GM23338 (cell line): ENCODE data around the gene HSPA1B. TPM values are rescaled to one million over a fixed set of nuclear protein-coding genes. Genes with fewer than 3 reads are reported as not detected.

Experiments used
- ATAC-seq: fragments of 200-7000 bp; cut with Tn5 transposase; 3 replicates; pipeline ENCODE4 v1.9.1; 2020
- DNase-seq: peaks from one replicate; pipeline ENCODE4 v3.0.0-alpha.2; 2015; ENCODE audit warnings: low spot score
- H2AFZ ChIP-seq: fragments of 200-600 bp; sonication (generic); 2 replicates; pipeline ENCODE4 v1.8.0; 2016; ENCODE audit warnings: antibody characterized with exemption, mild to moderate bottlenecking, moderate library complexity
- H3F3A ChIP-seq: fragments of 200-600 bp; sonication (generic); replicated peaks from 2 replicates; pipeline ENCODE4 v1.8.0; 2017; ENCODE audit warnings: antibody characterized with exemption, mixed run types, low read depth
- H3K27ac ChIP-seq: fragments of 200-600 bp; sonication (generic); 2 replicates; pipeline ENCODE4 v1.6.1; 2016; ENCODE audit warnings: low read depth
- H3K27me3 ChIP-seq: fragments of 200-600 bp; sonication (generic); 2 replicates; pipeline ENCODE4 v1.8.0; 2016; ENCODE audit warnings: mild to moderate bottlenecking, mixed run types, moderate library complexity; ENCODE audit not compliant: insufficient read depth
- H3K36me3 ChIP-seq: fragments of 200-600 bp; sonication (generic); 2 replicates; pipeline ENCODE4 v1.8.0; 2016; ENCODE audit warnings: mild to moderate bottlenecking; ENCODE audit not compliant: insufficient read depth
- H3K4me1 ChIP-seq: fragments of 200-600 bp; sonication (generic); 2 replicates; pipeline ENCODE4 v1.8.0; 2016; ENCODE audit warnings: mild to moderate bottlenecking, moderate library complexity; ENCODE audit not compliant: insufficient read depth
- H3K4me2 ChIP-seq: fragments of 200-600 bp; sonication (generic); 2 replicates; pipeline ENCODE4 v1.7.1; 2017; ENCODE audit warnings: mixed run types
- H3K4me3 ChIP-seq: fragments of 200-600 bp; sonication (generic); 2 replicates; pipeline ENCODE4 v1.6.1; 2016; ENCODE audit warnings: mixed run types
- H3K79me2 ChIP-seq: fragments of 200-600 bp; sonication (generic); replicated peaks from 2 replicates; pipeline ENCODE4 v1.8.0; 2017; ENCODE audit warnings: mild to moderate bottlenecking; ENCODE audit not compliant: insufficient read depth
- H3K9me2 ChIP-seq: fragments of 200-600 bp; sonication (generic); 2 replicates; pipeline ENCODE4 v1.8.0; 2017; ENCODE audit not compliant: insufficient read depth
- H4K20me1 ChIP-seq: fragments of 200-600 bp; sonication (generic); replicated peaks from 2 replicates; pipeline ENCODE4 v1.8.0; 2017; ENCODE audit warnings: mild to moderate bottlenecking; ENCODE audit not compliant: insufficient read depth
- H3K27ac Mint-ChIP-seq: 2 replicates; pipeline ENCODE4 v1.8.0; 2020; ENCODE audit warnings: inconsistent platforms, mild to moderate bottlenecking, moderate library complexity, mixed read lengths
- H3K27me3 Mint-ChIP-seq: 3 replicates; pipeline ENCODE4 v1.8.0; 2022; ENCODE audit warnings: low read depth, mild to moderate bottlenecking, moderate library complexity, mixed read lengths, inconsistent platforms; ENCODE audit not compliant: insufficient read depth, poor library complexity
- H3K36me3 Mint-ChIP-seq: 3 replicates; pipeline ENCODE4 v1.8.0; 2021; ENCODE audit warnings: low read depth, mild to moderate bottlenecking, inconsistent platforms, moderate library complexity, mixed read lengths
- H3K4me1 Mint-ChIP-seq: 3 replicates; pipeline ENCODE4 v1.8.0; 2020; ENCODE audit warnings: mild to moderate bottlenecking, inconsistent platforms, mixed read lengths
- H3K4me3 Mint-ChIP-seq: 3 replicates; pipeline ENCODE4 v1.8.0; 2021; ENCODE audit warnings: moderate library complexity, mild to moderate bottlenecking, inconsistent platforms, mixed read lengths
- H3K9me3 Mint-ChIP-seq: 3 replicates; pipeline ENCODE4 v1.8.0; 2020; ENCODE audit warnings: moderate library complexity, mild to moderate bottlenecking, inconsistent platforms, mixed read lengths
- CREB1 ChIP-seq: fragments of 250-450 bp; sonication (Bioruptor Pico); IDR thresholded peaks from 2 replicates; pipeline ENCODE4 v1.5.0; 2020; ENCODE audit warnings: low read depth, mild to moderate bottlenecking, moderate library complexity
- EZH2 ChIP-seq: fragments of 200-600 bp; sonication (generic); IDR thresholded peaks from one replicate; pipeline ENCODE4 v1.8.0; 2017; ENCODE audit warnings: antibody characterized with exemption, mild to moderate bottlenecking, low read depth; ENCODE audit not compliant: unreplicated experiment
- EZH2phosphoT487 ChIP-seq: fragments of 200-600 bp; sonication (generic); IDR thresholded peaks from one replicate; pipeline ENCODE4 v1.8.1; 2018; ENCODE audit warnings: antibody characterized with exemption; ENCODE audit not compliant: unreplicated experiment
- JUNB ChIP-seq: IDR thresholded peaks from one replicate; pipeline ENCODE4 v1.6.1; 2016; ENCODE audit warnings: antibody characterized with exemption; ENCODE audit not compliant: unreplicated experiment
- NANOG ChIP-seq: IDR thresholded peaks from 2 replicates; pipeline ENCODE4 v1.6.1; 2016; ENCODE audit warnings: antibody characterized with exemption, borderline replicate concordance
- POLR2AphosphoS5 ChIP-seq: IDR thresholded peaks from 2 replicates; pipeline ENCODE4 v1.6.1; 2016; ENCODE audit warnings: antibody characterized with exemption, low read depth
- STAT1 ChIP-seq: IDR thresholded peaks from one replicate; pipeline ENCODE4 v1.6.1; 2016; ENCODE audit warnings: antibody characterized with exemption; ENCODE audit not compliant: unreplicated experiment
- ZNF114 ChIP-seq: fragments of 250-450 bp; sonication (Bioruptor Pico); IDR thresholded peaks from 2 replicates; pipeline ENCODE4 v1.5.0; 2020; ENCODE audit warnings: mild to moderate bottlenecking, moderate library complexity
- ZNF331 ChIP-seq: fragments of 250-450 bp; sonication (Bioruptor Pico); IDR thresholded peaks from 2 replicates; pipeline ENCODE4 v1.5.0; 2020; ENCODE audit warnings: low read depth, mild to moderate bottlenecking, moderate library complexity
- polyA plus RNA-seq: library from polyadenylated mRNA; unstranded; fragments of >200 nt; fragmentation: Nextera tagmentation; extraction: Ambion mirVana; gene quantifications from 2 replicates; pipeline ENCODE4 v1.2.1, GENCODE V29; 2016
- total RNA-seq: library from RNA; depleted of rRNA; stranded (reverse); fragments of >200 nt; shearing (Covaris generic); gene quantifications from 2 replicates; pipeline ENCODE4 v1.2.3, GENCODE V29; 2014
- TF ChIP-seq, protein P1 (sequence below): IDR thresholded peaks from 2 replicates; pipeline ENCODE4 v1.6.1; 2016; ENCODE audit warnings: antibody characterized with exemption
- TF ChIP-seq, protein P2 (sequence below), 2 experiments: fragments of 200-600 bp in 1 of 2; sonication (generic) in 1 of 2; conservative IDR thresholded peaks; 2 replicates each; pipeline versions ENCODE4 v1.5.1 to v1.6.1; 2016 to 2017; ENCODE audit warnings: antibody characterized with exemption in 2 of 2, low read depth in 2 of 2, mild to moderate bottlenecking in 2 of 2, moderate library complexity in 1 of 2
- TF ChIP-seq, protein P3 (sequence below): fragments of 250-450 bp; sonication (Bioruptor Pico); IDR thresholded peaks from 2 replicates; pipeline ENCODE4 v1.5.0; 2020; ENCODE audit warnings: mild to moderate bottlenecking, moderate library complexity
- TF ChIP-seq, protein P4 (sequence below): IDR thresholded peaks from one replicate; pipeline ENCODE4 v1.6.1; 2018; ENCODE audit warnings: antibody characterized with exemption; ENCODE audit not compliant: unreplicated experiment

Gene HSPA1B
- total and polyA plus RNA-seq, 2 experiments from 2014 or later = 31.7 to 113 TPM

DNA sequence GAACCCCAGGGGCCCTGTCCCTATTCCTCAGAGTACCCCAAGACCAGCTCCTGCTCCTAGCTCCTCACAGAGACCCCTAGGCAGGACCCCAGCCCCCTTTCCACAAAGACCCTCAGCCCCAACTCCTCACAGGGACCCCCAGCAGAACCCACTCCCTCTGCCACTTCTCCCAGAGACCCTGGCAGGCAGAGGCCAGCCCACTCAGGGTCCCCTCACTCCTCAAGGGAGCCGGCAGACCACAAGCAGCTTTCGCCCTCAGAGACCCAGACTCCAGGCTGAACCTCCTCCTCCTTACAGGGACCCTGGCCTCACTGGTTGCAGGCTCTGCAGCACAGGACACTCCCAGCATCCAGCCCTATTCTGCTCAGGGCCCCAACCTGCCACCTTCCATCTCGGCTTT lies 50.7 kb downstream of the HSPA1B start:
- Histone ChIP-seq H3K36me3 (peaks cover 16% of the 10 kb centered on the region; the same call in 1 of the 2 replicates), H3K9me2 (no peaks in the 10 kb centered on the region), H3K4me1 (peaks cover 4% of the 10 kb centered on the region; the same call in 1 of the 2 replicates), H3K27ac (no peak overlapping the region), H3F3A (peaks cover 14% of the 10 kb centered on the region), H3K4me3 (peak overlapping the region; percentile 39; the same call in 1 of the 2 replicates), H4K20me1 (peaks cover 3% of the 10 kb centered on the region), H3K4me2 (peak overlapping the region; percentile 72), H3K79me2 (no peaks in the 10 kb centered on the region), H3K27me3 (no peaks in the 10 kb centered on the region), H2AFZ (no peak overlapping the region)
- peak overlapping the region; percentile 44; the same call in 1 of the 3 replicates for H3K4me3 Mint-ChIP-seq
- peaks cover 8% of the 10 kb centered on the region for H3K4me1 Mint-ChIP-seq
- ATAC-seq = peak; percentile 58
- no peak overlapping the region for H3K27ac Mint-ChIP-seq
- H3K27me3 Mint-ChIP-seq = peaks cover 5% of the 10 kb centered on the region
- peaks cover 38% of the 10 kb centered on the region for H3K36me3 Mint-ChIP-seq
- H3K9me3 Mint-ChIP-seq = no peaks in the 10 kb centered on the region
- DNase-seq = no peak
- TF ChIP-seq, protein P1, sequence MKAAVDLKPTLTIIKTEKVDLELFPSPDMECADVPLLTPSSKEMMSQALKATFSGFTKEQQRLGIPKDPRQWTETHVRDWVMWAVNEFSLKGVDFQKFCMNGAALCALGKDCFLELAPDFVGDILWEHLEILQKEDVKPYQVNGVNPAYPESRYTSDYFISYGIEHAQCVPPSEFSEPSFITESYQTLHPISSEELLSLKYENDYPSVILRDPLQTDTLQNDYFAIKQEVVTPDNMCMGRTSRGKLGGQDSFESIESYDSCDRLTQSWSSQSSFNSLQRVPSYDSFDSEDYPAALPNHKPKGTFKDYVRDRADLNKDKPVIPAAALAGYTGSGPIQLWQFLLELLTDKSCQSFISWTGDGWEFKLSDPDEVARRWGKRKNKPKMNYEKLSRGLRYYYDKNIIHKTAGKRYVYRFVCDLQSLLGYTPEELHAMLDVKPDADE = no peak
- TF ChIP-seq EZH2phosphoT487 = no peak
- no peak for TF ChIP-seq STAT1
- TF ChIP-seq CREB1 = no peak
- TF ChIP-seq, protein P2, sequence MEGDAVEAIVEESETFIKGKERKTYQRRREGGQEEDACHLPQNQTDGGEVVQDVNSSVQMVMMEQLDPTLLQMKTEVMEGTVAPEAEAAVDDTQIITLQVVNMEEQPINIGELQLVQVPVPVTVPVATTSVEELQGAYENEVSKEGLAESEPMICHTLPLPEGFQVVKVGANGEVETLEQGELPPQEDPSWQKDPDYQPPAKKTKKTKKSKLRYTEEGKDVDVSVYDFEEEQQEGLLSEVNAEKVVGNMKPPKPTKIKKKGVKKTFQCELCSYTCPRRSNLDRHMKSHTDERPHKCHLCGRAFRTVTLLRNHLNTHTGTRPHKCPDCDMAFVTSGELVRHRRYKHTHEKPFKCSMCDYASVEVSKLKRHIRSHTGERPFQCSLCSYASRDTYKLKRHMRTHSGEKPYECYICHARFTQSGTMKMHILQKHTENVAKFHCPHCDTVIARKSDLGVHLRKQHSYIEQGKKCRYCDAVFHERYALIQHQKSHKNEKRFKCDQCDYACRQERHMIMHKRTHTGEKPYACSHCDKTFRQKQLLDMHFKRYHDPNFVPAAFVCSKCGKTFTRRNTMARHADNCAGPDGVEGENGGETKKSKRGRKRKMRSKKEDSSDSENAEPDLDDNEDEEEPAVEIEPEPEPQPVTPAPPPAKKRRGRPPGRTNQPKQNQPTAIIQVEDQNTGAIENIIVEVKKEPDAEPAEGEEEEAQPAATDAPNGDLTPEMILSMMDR (conservative IDR thresholded peaks at IDR 0.05; ENCODE audit: low read depth in 2 of 2) = no peak
- no peak for TF ChIP-seq ZNF114
- no peak for TF ChIP-seq EZH2
- TF ChIP-seq NANOG = no peak
- TF ChIP-seq ZNF331 = no peak
- no peak for TF ChIP-seq POLR2AphosphoS5
- no peak for TF ChIP-seq JUNB
- TF ChIP-seq, protein P3, sequence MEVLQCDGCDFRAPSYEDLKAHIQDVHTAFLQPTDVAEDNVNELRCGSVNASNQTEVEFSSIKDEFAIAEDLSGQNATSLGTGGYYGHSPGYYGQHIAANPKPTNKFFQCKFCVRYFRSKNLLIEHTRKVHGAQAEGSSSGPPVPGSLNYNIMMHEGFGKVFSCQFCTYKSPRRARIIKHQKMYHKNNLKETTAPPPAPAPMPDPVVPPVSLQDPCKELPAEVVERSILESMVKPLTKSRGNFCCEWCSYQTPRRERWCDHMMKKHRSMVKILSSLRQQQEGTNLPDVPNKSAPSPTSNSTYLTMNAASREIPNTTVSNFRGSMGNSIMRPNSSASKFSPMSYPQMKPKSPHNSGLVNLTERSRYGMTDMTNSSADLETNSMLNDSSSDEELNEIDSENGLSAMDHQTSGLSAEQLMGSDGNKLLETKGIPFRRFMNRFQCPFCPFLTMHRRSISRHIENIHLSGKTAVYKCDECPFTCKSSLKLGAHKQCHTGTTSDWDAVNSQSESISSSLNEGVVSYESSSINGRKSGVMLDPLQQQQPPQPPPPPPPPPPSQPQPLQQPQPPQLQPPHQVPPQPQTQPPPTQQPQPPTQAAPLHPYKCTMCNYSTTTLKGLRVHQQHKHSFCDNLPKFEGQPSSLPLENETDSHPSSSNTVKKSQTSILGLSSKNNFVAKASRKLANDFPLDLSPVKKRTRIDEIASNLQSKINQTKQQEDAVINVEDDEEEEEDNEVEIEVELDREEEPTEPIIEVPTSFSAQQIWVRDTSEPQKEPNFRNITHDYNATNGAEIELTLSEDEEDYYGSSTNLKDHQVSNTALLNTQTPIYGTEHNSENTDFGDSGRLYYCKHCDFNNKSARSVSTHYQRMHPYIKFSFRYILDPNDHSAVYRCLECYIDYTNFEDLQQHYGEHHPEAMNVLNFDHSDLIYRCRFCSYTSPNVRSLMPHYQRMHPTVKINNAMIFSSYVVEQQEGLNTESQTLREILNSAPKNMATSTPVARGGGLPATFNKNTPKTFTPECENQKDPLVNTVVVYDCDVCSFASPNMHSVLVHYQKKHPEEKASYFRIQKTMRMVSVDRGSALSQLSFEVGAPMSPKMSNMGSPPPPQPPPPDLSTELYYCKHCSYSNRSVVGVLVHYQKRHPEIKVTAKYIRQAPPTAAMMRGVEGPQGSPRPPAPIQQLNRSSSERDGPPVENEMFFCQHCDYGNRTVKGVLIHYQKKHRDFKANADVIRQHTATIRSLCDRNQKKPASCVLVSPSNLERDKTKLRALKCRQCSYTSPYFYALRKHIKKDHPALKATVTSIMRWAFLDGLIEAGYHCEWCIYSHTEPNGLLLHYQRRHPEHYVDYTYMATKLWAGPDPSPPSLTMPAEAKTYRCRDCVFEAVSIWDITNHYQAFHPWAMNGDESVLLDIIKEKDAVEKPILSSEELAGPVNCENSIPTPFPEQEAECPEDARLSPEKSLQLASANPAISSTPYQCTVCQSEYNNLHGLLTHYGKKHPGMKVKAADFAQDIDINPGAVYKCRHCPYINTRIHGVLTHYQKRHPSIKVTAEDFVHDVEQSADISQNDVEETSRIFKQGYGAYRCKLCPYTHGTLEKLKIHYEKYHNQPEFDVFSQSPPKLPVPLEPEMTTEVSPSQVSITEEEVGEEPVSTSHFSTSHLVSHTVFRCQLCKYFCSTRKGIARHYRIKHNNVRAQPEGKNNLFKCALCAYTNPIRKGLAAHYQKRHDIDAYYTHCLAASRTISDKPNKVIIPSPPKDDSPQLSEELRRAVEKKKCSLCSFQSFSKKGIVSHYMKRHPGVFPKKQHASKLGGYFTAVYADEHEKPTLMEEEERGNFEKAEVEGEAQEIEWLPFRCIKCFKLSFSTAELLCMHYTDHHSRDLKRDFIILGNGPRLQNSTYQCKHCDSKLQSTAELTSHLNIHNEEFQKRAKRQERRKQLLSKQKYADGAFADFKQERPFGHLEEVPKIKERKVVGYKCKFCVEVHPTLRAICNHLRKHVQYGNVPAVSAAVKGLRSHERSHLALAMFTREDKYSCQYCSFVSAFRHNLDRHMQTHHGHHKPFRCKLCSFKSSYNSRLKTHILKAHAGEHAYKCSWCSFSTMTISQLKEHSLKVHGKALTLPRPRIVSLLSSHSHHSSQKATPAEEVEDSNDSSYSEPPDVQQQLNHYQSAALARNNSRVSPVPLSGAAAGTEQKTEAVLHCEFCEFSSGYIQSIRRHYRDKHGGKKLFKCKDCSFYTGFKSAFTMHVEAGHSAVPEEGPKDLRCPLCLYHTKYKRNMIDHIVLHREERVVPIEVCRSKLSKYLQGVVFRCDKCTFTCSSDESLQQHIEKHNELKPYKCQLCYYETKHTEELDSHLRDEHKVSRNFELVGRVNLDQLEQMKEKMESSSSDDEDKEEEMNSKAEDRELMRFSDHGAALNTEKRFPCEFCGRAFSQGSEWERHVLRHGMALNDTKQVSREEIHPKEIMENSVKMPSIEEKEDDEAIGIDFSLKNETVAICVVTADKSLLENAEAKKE = no peak
- TF ChIP-seq, protein P4, sequence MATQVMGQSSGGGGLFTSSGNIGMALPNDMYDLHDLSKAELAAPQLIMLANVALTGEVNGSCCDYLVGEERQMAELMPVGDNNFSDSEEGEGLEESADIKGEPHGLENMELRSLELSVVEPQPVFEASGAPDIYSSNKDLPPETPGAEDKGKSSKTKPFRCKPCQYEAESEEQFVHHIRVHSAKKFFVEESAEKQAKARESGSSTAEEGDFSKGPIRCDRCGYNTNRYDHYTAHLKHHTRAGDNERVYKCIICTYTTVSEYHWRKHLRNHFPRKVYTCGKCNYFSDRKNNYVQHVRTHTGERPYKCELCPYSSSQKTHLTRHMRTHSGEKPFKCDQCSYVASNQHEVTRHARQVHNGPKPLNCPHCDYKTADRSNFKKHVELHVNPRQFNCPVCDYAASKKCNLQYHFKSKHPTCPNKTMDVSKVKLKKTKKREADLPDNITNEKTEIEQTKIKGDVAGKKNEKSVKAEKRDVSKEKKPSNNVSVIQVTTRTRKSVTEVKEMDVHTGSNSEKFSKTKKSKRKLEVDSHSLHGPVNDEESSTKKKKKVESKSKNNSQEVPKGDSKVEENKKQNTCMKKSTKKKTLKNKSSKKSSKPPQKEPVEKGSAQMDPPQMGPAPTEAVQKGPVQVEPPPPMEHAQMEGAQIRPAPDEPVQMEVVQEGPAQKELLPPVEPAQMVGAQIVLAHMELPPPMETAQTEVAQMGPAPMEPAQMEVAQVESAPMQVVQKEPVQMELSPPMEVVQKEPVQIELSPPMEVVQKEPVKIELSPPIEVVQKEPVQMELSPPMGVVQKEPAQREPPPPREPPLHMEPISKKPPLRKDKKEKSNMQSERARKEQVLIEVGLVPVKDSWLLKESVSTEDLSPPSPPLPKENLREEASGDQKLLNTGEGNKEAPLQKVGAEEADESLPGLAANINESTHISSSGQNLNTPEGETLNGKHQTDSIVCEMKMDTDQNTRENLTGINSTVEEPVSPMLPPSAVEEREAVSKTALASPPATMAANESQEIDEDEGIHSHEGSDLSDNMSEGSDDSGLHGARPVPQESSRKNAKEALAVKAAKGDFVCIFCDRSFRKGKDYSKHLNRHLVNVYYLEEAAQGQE = no peak
